HG02798 (cell line): ENCODE results near the gene PFDN6.
A peak's percentile ranks its signal among the peaks of the same experiment; 100 is the strongest.

Source experiments
- ATAC-seq: cut with Tn5 transposase; IDR thresholded peaks from one replicate; pipeline ENCODE4 v1.9.1; 2021; ENCODE audit warnings: mild to moderate bottlenecking; ENCODE audit not compliant: unreplicated experiment, poor library complexity

The PFDN6 gene

GRCh38 chr6:33314943-33315792 lies 25.8 kb downstream of the PFDN6 start:
- no peak for ATAC-seq

GRCh38 chr6:33315793-33316602 lies 26.6 kb downstream of the PFDN6 start:
- no peak for ATAC-seq

GRCh38 chr6:33316603-33317418 lies 27.4 kb downstream of the PFDN6 start:
- no peak for ATAC-seq

DNA sequence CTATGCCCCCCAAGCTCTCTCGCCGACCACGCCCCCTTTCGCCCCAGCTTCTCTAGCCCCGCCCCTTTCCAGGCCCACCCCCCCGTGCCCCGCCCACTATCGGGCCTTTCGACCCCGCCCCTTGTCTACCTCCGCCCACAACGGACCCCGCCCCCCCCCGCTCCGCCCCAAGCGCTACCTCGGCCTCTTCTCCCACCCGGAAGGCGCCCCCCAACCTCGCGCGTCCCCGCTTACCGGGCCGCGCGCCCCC lies 27.9 kb downstream of the PFDN6 start:
- ATAC-seq = no peak

- peak; percentile 65 for ATAC-seq
These were observed 28.4 kb downstream of the PFDN6 start, which contains the start of gene ZBTB22 for GRCh38 chr6:33317669-33318425. Gene ZBTB22, minus strand, starts transcription at chr6:33317744. Its CDS starts 828 bp downstream, at chr6:33316916.

DNA sequence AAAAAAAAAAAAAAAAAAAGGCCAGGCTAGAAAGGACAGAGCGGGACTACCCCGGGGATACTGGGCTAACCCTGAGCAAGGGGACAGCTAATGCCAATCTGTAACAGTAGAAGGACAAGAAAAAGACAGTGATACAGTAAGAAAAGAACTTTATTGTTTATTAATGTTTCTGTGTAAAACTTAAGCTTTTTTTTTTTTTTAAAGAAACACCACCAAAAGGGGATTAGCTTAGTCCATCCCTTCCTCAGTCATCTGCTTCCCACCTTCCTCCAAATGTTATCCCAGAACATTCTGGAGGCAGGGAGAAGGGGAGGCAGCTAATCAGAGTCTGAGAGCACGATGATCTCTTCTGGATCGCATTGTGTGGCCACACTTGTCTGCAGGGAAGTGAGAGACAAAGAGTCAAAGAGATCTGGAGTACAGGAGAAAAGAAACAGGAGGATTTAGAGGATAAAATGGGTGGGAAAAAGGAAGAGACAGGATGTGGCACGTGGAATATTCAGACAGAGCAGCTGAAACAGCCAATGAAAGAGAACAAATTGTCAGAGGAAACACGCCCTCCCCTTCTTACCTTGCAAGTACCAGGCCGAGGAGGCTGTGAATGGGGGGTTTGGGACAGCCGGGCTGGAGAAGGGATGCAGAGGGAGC lies 29.1 kb downstream of the PFDN6 start:
- ATAC-seq = no peak

DNA sequence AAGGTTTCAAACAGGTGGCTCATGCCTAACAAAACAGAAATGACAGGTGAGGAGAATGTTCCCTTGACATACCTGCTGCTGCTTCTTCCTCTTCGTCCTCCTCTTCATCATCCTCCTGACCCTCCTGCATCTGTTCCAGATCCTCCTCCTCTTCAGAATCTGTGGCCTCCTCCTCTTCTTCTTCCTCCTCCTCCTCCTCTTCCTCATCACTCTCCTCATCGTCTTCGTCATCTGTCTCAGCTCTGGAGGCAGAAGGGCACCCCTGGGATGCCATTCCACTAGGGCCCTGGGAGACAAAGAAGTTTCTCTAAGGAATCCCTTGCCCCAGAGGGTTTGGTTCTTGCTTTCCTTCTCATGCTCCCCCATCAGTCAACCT lies 30.5 kb downstream of the PFDN6 start:
- no peak for ATAC-seq

GRCh38 chr6:33320315-33321181 lies 31.1 kb downstream of the PFDN6 start:
- ATAC-seq = no peak

GRCh38 chr6:33321227-33321626 lies 31.8 kb downstream of the PFDN6 start:
- no peak for ATAC-seq

DNA sequence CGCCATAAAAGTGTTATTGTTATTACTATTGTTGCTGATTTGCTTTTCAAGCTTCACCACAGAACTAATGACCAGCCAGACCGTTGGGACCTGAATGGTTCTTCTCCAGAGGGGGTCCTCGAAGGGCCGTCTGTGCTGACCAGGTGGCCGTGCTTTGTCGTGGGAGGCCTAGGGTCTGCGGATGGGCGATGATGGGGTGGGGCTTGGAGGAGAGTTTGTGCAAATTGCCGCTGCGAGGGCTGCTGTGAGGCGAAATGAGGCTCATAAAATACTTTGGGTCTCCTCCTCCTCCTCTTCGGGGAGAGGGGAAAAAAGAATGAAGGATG lies 34.2 kb downstream of the PFDN6 start:
- ATAC-seq = no peak

DNA sequence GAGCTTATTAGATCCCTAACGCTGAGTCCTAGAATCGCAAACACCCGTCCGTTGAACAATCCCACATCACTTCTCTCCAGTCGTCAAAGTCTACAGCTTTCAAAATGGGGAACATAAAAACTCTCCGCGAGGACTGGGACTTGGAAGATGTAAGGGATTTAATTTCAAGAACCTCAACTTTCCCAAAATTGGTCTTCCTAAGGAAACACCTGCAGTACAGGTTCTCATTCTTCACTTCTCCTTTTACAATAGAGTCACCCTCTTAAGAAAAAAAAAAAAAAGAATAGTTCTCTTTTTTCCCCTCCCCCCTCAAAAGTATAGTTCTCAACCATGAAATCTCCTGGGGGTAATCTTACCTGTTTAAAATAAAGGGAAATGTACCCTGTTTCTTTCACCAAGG lies 34.7 kb downstream of the PFDN6 start:
- ATAC-seq = no peak

DNA sequence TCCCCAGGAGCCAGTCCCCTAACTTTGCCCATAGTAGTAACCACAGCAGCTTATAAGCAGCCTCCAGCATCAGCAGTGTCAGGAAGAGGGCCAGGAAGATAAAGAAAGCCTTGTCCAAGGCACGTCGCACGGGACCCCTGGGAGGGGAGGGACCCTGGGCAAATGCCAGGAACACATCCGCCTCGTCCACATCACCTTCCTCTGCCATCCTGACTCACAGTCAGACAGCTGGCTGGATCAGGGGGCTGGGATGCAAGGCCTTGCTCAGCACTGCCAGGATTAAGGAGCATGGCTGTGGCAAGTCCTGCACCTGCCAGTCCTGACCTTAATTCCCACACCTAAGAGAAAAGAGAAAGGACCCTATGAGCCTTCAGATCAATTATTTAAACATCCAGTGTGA lies 39.7 kb downstream of the PFDN6 start:
- no peak for ATAC-seq

- ATAC-seq = no peak
These were observed 41.3 kb downstream of the PFDN6 start for GRCh38 chr6:33330736-33331135.

DNA sequence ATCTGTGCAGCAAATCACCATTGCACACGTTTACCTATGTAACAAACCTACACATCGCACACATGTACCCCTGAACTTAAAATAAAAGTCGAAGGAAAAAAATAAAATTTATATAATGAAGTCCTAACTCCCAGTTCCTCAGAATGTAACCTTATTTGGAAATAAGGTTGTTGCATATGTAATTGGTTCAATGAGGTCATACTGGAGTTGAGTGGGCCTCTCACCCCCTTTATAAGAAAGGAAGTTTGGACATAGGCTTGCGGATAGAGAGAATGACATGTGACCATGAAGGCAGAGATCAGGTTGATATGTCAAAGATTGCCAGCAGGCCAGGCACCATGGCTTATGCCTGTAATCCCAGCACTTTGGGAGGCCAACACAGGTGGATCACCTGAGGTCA lies 44.3 kb downstream of the PFDN6 start:
- ATAC-seq = no peak

DNA sequence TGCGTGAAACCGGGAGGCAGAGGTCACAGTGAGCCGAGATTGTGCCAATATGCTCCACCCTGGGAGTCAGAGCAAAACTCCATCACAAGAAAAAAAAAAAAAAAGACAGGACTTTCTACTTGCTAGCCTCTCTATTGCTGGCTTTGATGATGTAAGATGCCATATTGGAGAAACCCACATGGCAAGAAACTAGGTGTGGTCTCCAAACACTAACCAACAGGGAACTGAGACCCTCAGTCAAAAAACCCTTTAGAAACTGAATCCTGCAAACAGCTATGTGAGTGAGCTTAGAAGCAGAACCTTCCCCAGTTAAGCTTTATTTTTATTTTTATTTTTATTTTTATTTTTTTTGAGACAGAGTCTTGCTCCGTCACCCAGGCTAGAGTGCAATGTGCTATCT lies 46.5 kb downstream of the PFDN6 start:
- ATAC-seq = no peak

DNA sequence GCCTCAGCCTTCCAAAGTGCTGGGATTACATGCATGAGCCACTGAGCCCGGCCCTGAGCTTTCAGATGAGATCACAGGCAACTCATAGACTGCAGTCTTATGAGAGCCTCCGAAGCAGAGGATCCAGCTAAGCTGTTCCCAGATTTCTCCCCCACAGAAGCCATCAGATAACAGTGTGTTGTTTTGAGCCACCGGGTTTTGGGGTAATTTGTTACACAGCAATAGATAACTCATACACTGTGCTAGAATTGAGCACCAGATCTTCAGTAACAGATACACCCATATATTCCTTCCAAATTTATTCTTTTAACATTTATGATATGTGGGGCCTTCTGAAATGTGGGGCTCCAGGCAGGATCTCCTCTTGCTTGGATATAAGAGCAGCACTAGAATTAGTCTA lies 47.1 kb downstream of the PFDN6 start:
- ATAC-seq = no peak

GRCh38 chr6:33339193-33339592 lies 49.8 kb downstream of the PFDN6 start:
- ATAC-seq = no peak
